PC-3 (cell line): Measurements from ENCODE around the gene SPACA6. TPM values are rescaled to one million over a fixed set of nuclear protein-coding genes. Genes with fewer than 3 reads are reported as not detected.
A peak's percentile ranks its signal among the peaks of the same experiment; 100 is the strongest.

Experiments
- ATAC-seq: fragments of 200-7000 bp; cut with Tn5 transposase; 2 replicates; pipeline ENCODE4 v1.9.1; 2020; ENCODE audit warnings: mild to moderate bottlenecking, moderate library complexity
- BruUV-seq: library from RNA; stranded (reverse); fragments of 400-500 nt; replicated peaks from 2 replicates; lab custom pipeline; 2021; lab: Mats Ljungman, UMichigan
- CTCF ChIA-PET: fragments of 300-600 bp; sonication (Branson Sonifier 250); formaldehyde crosslinking; loops from one replicate; lab custom pipeline; 2022; ENCODE audit warnings: antibody characterized with exemption; lab: Charles Lee
- POLR2A ChIA-PET: fragments of 300-600 bp; sonication (Branson Sonifier 250); formaldehyde crosslinking; loops from one replicate; lab custom pipeline; 2022; ENCODE audit warnings: antibody characterized with exemption; ENCODE audit not compliant: unreplicated experiment; lab: Charles Lee
- DNase-seq: peaks from one replicate; pipeline ENCODE4 v3.0.0-alpha.2; 2015
- H2AFZ ChIP-seq: fragments of 300-600 bp; sonication (generic); 2 replicates; pipeline ENCODE4 v1.6.0; 2016; ENCODE audit warnings: antibody characterized with exemption, low read length
- H3F3A ChIP-seq: fragments of 300-600 bp; sonication (generic); one replicate; pipeline ENCODE4 v1.6.0; 2017; ENCODE audit warnings: antibody characterized with exemption, low read length, control low read depth, mild to moderate bottlenecking; ENCODE audit not compliant: unreplicated experiment
- H3K27ac ChIP-seq: fragments of 300-600 bp; sonication (generic); 2 replicates; pipeline ENCODE4 v1.5.1; 2016; ENCODE audit warnings: mild to moderate bottlenecking, low read length
- H3K27me3 ChIP-seq: fragments of 300-600 bp; sonication (generic); 2 replicates; pipeline ENCODE4 v1.6.1; 2016; ENCODE audit warnings: low read length, mixed read lengths
- H3K36me3 ChIP-seq: fragments of 300-600 bp; sonication (generic); 2 replicates; pipeline ENCODE4 v1.6.1; 2016; ENCODE audit warnings: low read depth, mixed run types, low read length, mixed read lengths
- H3K4me1 ChIP-seq: fragments of 300-600 bp; sonication (generic); 2 replicates; pipeline ENCODE4 v1.5.1; 2016; ENCODE audit warnings: low read length; ENCODE audit not compliant: insufficient read depth
- H3K4me2 ChIP-seq: fragments of 300-600 bp; sonication (generic); 2 replicates; pipeline ENCODE4 v1.6.0; 2016; ENCODE audit warnings: low read length
- H3K4me3 ChIP-seq: fragments of 300-600 bp; sonication (generic); 2 replicates; pipeline ENCODE4 v1.5.1; 2016; ENCODE audit warnings: mild to moderate bottlenecking, low read length, mixed read lengths
- H3K79me2 ChIP-seq: fragments of 300-600 bp; sonication (generic); 2 replicates; pipeline ENCODE4 v1.6.1; 2017; ENCODE audit warnings: low read length, mixed read lengths
- H3K9ac ChIP-seq: fragments of 300-600 bp; sonication (generic); 2 replicates; pipeline ENCODE4 v1.6.0; 2016; ENCODE audit warnings: mild to moderate bottlenecking, low read length
- H3K9me2 ChIP-seq: fragments of 300-600 bp; sonication (generic); replicated peaks from 2 replicates; pipeline ENCODE4 v1.6.1; 2016; ENCODE audit warnings: mixed run types, low read length, mixed read lengths
- H3K9me3 ChIP-seq: fragments of 300-600 bp; sonication (generic); 2 replicates; pipeline ENCODE4 v1.6.1; 2016; ENCODE audit warnings: low read length, mixed read lengths
- H4K20me1 ChIP-seq: fragments of 300-600 bp; sonication (generic); 2 replicates; pipeline ENCODE4 v1.6.1; 2016; ENCODE audit warnings: low read length, mixed read lengths
- EZH2 ChIP-seq: fragments of 300-600 bp; sonication (generic); IDR thresholded peaks from one replicate; pipeline ENCODE4 v1.6.1; 2017; ENCODE audit warnings: antibody characterized with exemption, mild to moderate bottlenecking, low read length; ENCODE audit not compliant: unreplicated experiment
- EZH2phosphoT487 ChIP-seq: fragments of 300-600 bp; sonication (generic); IDR thresholded peaks from 2 replicates; pipeline ENCODE4 v1.6.1; 2018; ENCODE audit warnings: mild to moderate bottlenecking, antibody characterized with exemption, low read length, borderline replicate concordance
- intact Hi-C: fragments of 100-400 bp; cut with micrococcal nuclease; formaldehyde crosslinking; loops from 2 replicates; pipeline ENCODE4 v1.9.0; 2023
- total RNA-seq: library from RNA; depleted of rRNA; stranded (reverse); fragments of >200 nt; gene quantifications from 2 replicates; pipeline ENCODE4 v1.2.3, GENCODE V29; 2014
- TF ChIP-seq, protein P1 (sequence below): fragments of 300-600 bp; sonication (generic); conservative IDR thresholded peaks from 2 replicates; pipeline ENCODE4 v1.5.1; 2017; ENCODE audit warnings: antibody characterized with exemption, low read depth, mild to moderate bottlenecking, low read length

The SPACA6 gene
- total RNA-seq, 1 experiment from 2014 or later, result 10.1 TPM

DNA sequence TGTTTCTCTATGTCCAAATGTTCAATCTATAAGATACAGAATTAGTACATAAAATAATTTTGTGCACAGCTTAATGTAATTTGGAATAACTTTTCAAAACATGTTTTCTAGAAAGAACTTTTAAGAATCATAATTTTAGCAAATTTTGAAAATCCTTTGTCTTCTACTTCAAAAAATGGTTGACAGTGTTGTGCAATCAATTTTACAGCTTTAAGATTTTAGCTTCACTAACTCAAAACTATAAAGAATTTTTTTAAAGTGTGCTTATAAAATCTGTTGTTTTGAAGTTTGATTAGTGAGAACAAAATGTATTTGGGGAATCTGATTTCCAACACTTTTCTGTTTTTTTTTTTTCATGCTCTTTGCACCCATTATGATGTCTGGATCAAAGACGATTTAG lies 12.7 kb upstream of the SPACA6 start:
- CTCF ChIA-PET, result no interaction called here
- Histone ChIP-seq H3K36me3 (no peaks in the 10 kb centered on the region), H4K20me1 (no peaks in the 10 kb centered on the region), H3K9me2 (no peaks in the 10 kb centered on the region), H3K27ac (no peak overlapping the region), H3K79me2 (no peaks in the 10 kb centered on the region), H3K9ac (no peak overlapping the region), H3K4me1 (no peaks in the 10 kb centered on the region), H3K9me3 (no peaks in the 10 kb centered on the region), H3K4me2 (no peak overlapping the region), H3K4me3 (no peak overlapping the region), H3K27me3 (no peaks in the 10 kb centered on the region; the same call in 1 of the 2 replicates), H3F3A (no peaks in the 10 kb centered on the region), H2AFZ (no peak overlapping the region)
- POLR2A ChIA-PET, result no interaction called here
- no peak for ATAC-seq
- DNase-seq, result no peak
- TF ChIP-seq EZH2phosphoT487 (no peak), EZH2 (no peak)
- TF ChIP-seq, protein P1, sequence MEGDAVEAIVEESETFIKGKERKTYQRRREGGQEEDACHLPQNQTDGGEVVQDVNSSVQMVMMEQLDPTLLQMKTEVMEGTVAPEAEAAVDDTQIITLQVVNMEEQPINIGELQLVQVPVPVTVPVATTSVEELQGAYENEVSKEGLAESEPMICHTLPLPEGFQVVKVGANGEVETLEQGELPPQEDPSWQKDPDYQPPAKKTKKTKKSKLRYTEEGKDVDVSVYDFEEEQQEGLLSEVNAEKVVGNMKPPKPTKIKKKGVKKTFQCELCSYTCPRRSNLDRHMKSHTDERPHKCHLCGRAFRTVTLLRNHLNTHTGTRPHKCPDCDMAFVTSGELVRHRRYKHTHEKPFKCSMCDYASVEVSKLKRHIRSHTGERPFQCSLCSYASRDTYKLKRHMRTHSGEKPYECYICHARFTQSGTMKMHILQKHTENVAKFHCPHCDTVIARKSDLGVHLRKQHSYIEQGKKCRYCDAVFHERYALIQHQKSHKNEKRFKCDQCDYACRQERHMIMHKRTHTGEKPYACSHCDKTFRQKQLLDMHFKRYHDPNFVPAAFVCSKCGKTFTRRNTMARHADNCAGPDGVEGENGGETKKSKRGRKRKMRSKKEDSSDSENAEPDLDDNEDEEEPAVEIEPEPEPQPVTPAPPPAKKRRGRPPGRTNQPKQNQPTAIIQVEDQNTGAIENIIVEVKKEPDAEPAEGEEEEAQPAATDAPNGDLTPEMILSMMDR, result no peak
- BruUV-seq, result no TSS peak
- intact Hi-C loops, result no loop called here

DNA sequence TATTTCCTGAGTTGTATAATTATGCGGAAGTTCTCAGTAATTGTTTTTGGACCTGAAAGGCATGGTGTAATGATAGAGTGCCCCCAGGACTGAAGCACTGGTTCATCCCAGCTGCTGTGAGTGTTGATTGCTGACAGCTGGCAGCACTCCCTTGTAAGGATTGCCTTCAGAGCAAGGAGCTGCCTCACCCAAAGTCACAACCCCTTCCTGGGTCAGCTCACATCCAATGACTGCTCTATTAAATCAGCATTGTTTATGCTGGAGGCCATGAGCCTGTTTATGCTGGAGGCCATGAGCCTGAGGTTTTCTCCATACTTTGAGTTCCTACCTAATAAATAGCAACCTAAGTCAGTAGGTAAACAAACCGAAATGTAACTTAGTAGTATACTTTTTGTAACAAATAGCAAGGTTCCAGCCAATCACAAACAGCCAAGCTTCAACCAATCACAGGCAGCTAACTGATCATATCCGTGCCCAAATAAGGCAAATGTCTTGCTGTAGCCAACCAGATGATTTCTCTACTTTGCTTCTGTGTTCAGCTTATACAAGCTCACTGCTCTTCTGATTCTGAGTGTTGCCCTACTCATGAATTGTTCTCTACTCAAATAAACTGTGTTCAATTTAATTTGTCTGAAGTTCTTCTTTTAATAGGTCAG lies 11.7 kb upstream of the SPACA6 start:
- Histone ChIP-seq H3K4me2 (no peak overlapping the region), H3K27me3 (no peaks in the 10 kb centered on the region; the same call in 1 of the 2 replicates), H3K27ac (no peak overlapping the region), H3K9ac (no peak overlapping the region), H2AFZ (no peak overlapping the region), H3K9me2 (no peaks in the 10 kb centered on the region), H3K9me3 (no peaks in the 10 kb centered on the region), H3K4me1 (peaks cover 8% of the 10 kb centered on the region), H3F3A (no peaks in the 10 kb centered on the region), H3K79me2 (peaks cover 3% of the 10 kb centered on the region; the same call in 1 of the 2 replicates), H3K36me3 (no peaks in the 10 kb centered on the region), H4K20me1 (no peaks in the 10 kb centered on the region), H3K4me3 (no peak overlapping the region)
- no TSS peak for BruUV-seq
- DNase-seq (peak; percentile 38), ATAC-seq (peak; percentile 43)
- CTCF ChIA-PET, result no interaction called here
- intact Hi-C loops, result no loop called here
- POLR2A ChIA-PET, result no interaction called here
- no peak for TF ChIP-seq EZH2
- TF ChIP-seq, protein P1, result no peak
- no peak for TF ChIP-seq EZH2phosphoT487

DNA sequence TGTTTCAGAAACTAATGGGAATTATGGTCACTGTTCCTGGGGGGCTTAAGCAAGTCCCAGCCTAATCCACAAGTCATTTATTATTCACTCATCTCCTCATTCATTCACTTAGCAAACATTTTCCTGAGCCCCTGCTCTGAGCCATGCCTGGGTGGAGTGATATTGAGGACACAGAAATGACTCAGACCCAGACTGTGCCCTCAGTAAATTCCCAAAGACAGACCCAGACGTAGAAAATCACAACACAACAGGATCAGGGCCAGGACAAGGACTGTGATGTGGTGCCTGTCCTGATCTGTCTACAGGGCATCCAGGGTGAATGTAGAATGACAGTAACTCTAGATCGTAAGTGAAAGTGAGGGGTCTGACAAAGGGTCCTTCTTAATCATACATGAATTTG lies 7.0 kb upstream of the SPACA6 start:
- no peaks in the 10 kb centered on the region for H3K27me3 ChIP-seq
- ATAC-seq (no peak), DNase-seq (no peak)
- H3K9me3 ChIP-seq, result no peaks in the 10 kb centered on the region
- H4K20me1 ChIP-seq, result no peaks in the 10 kb centered on the region
- CTCF ChIA-PET, result no interaction called here
- peak overlapping the region; percentile 91 for H3K4me2 ChIP-seq
- intact Hi-C loops, result no loop called here
- H3K4me3 ChIP-seq, result no peak overlapping the region
- POLR2A ChIA-PET, result no interaction called here
- no peaks in the 10 kb centered on the region for H3K9me2 ChIP-seq
- no peaks in the 10 kb centered on the region for H3F3A ChIP-seq
- H2AFZ ChIP-seq, result no peak overlapping the region
- BruUV-seq, result no TSS peak
- no peak overlapping the region for H3K9ac ChIP-seq
- TF ChIP-seq, protein P1, result no peak
- TF ChIP-seq EZH2 (no peak), EZH2phosphoT487 (no peak)
- H3K79me2 ChIP-seq, result peaks cover 47% of the 10 kb centered on the region
- no peak overlapping the region for H3K27ac ChIP-seq
- peaks cover 33% of the 10 kb centered on the region for H3K4me1 ChIP-seq
- no peaks in the 10 kb centered on the region for H3K36me3 ChIP-seq
